Ishikawa (cell line): ENCODE results near the gene FSD2.

Experiments used
- CEBPB ChIP-seq: IDR thresholded peaks from 2 replicates; pipeline ENCODE4 v1.6.1; 2012
- CREB1 ChIP-seq: IDR thresholded peaks from 2 replicates; pipeline ENCODE4 v1.6.1; 2012; ENCODE audit warnings: low read depth
- EGR1 ChIP-seq: IDR thresholded peaks from 2 replicates; pipeline ENCODE4 v1.6.1; 2012
- EP300 ChIP-seq: IDR thresholded peaks from 2 replicates; pipeline ENCODE4 v1.6.1; 2012; ENCODE audit warnings: borderline replicate concordance
- FOXM1 ChIP-seq: IDR thresholded peaks from 2 replicates; pipeline ENCODE4 v1.6.1; 2012; ENCODE audit warnings: low read depth, borderline replicate concordance
- MAX ChIP-seq: IDR thresholded peaks from 2 replicates; pipeline ENCODE4 v1.6.1; 2012
- NFIC ChIP-seq: IDR thresholded peaks from 2 replicates; pipeline ENCODE4 v1.6.1; 2012
- RAD21 ChIP-seq: IDR thresholded peaks from 2 replicates; pipeline ENCODE4 v1.6.1; 2012; ENCODE audit warnings: low read depth
- TAF1 ChIP-seq: IDR thresholded peaks from 2 replicates; pipeline ENCODE4 v1.6.1; 2012; ENCODE audit warnings: low read depth, mild to moderate bottlenecking
- TCF12 ChIP-seq: IDR thresholded peaks from 2 replicates; pipeline ENCODE4 v1.6.1; 2012; ENCODE audit warnings: low read depth
- TEAD4 ChIP-seq: IDR thresholded peaks from 2 replicates; pipeline ENCODE4 v1.6.1; 2012
- USF1 ChIP-seq: IDR thresholded peaks from 2 replicates; pipeline ENCODE4 v1.6.1; 2012
- YY1 ChIP-seq: IDR thresholded peaks from 2 replicates; pipeline ENCODE4 v1.6.1; 2012; ENCODE audit warnings: low read depth
- ZBTB7A ChIP-seq: IDR thresholded peaks from 2 replicates; pipeline ENCODE4 v1.6.1; 2012; ENCODE audit warnings: low read depth
- TF ChIP-seq, protein P1 (sequence below): IDR thresholded peaks from 2 replicates; pipeline ENCODE4 v1.6.1; 2012; ENCODE audit warnings: low read depth, mild to moderate bottlenecking

The FSD2 gene

GRCh38 chr15:82778755-82779154 lies 27.1 kb downstream of the FSD2 start:
- no peak for TF ChIP-seq TCF12
- no peak for TF ChIP-seq TEAD4
- no peak for TF ChIP-seq TAF1
- TF ChIP-seq NFIC, result no peak
- no peak for TF ChIP-seq MAX
- no peak for TF ChIP-seq CEBPB
- TF ChIP-seq CREB1, result no peak
- TF ChIP-seq EP300, result no peak
- TF ChIP-seq ZBTB7A, result no peak
- no peak for TF ChIP-seq EGR1
- no peak for TF ChIP-seq YY1
- no peak for TF ChIP-seq RAD21
- no peak for TF ChIP-seq USF1
- TF ChIP-seq, protein P1, sequence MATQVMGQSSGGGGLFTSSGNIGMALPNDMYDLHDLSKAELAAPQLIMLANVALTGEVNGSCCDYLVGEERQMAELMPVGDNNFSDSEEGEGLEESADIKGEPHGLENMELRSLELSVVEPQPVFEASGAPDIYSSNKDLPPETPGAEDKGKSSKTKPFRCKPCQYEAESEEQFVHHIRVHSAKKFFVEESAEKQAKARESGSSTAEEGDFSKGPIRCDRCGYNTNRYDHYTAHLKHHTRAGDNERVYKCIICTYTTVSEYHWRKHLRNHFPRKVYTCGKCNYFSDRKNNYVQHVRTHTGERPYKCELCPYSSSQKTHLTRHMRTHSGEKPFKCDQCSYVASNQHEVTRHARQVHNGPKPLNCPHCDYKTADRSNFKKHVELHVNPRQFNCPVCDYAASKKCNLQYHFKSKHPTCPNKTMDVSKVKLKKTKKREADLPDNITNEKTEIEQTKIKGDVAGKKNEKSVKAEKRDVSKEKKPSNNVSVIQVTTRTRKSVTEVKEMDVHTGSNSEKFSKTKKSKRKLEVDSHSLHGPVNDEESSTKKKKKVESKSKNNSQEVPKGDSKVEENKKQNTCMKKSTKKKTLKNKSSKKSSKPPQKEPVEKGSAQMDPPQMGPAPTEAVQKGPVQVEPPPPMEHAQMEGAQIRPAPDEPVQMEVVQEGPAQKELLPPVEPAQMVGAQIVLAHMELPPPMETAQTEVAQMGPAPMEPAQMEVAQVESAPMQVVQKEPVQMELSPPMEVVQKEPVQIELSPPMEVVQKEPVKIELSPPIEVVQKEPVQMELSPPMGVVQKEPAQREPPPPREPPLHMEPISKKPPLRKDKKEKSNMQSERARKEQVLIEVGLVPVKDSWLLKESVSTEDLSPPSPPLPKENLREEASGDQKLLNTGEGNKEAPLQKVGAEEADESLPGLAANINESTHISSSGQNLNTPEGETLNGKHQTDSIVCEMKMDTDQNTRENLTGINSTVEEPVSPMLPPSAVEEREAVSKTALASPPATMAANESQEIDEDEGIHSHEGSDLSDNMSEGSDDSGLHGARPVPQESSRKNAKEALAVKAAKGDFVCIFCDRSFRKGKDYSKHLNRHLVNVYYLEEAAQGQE, result no peak

GRCh38 chr15:82774496-82774895 lies 31.4 kb downstream of the FSD2 start:
- TF ChIP-seq TCF12 (no peak), CREB1 (no peak), CEBPB (no peak), FOXM1 (no peak), RAD21 (no peak), EGR1 (no peak), EP300 (no peak), USF1 (no peak), ZBTB7A (no peak), MAX (no peak), NFIC (no peak), YY1 (no peak), TAF1 (no peak), TEAD4 (no peak)
- TF ChIP-seq, protein P1, result no peak

GRCh38 chr15:82771789-82772607 lies 33.9 kb downstream of the FSD2 start:
- TF ChIP-seq EGR1 (no peak), RAD21 (no peak), MAX (no peak), CREB1 (no peak), TAF1 (no peak), TEAD4 (no peak), YY1 (no peak), USF1 (no peak), TCF12 (no peak), FOXM1 (no peak), EP300 (no peak), CEBPB (no peak), ZBTB7A (no peak), NFIC (no peak)
- TF ChIP-seq, protein P1, result no peak
